Kidney (tissue), 14 donors: ENCODE results near the gene REG3A. TPM values are rescaled to one million over a fixed set of nuclear protein-coding genes. Genes with fewer than 3 reads are reported as not detected.

Experiments used
- DNase-seq, 5 donors: peaks; one replicate each; pipeline ENCODE4 v3.0.0-alpha.2; 2013 to 2020
- FAIRE-seq: peaks from 2 replicates; lab custom pipeline; 2012; peaks lifted over from hg19 to GRCh38; lab: Jason Lieb, UNC
- H3K27ac ChIP-seq, 2 donors: one replicate each; pipeline ENCODE4 v1.7.0; 2013; ENCODE audit warnings: low read depth in 2 of 2, low read length in 2 of 2, inconsistent platforms in 1 of 2
- H3K27me3 ChIP-seq: one replicate; pipeline ENCODE4 v1.7.1; 2013; ENCODE audit warnings: low read length, inconsistent platforms; ENCODE audit not compliant: control insufficient read depth, insufficient read depth
- H3K36me3 ChIP-seq, 3 donors: one replicate each; pipeline versions ENCODE4 v1.7.0 to v1.7.1; 2013; ENCODE audit warnings: low read length in 3 of 3, control low read depth in 1 of 3, inconsistent platforms in 1 of 3; ENCODE audit not compliant: insufficient read depth in 3 of 3, control insufficient read depth in 2 of 3
- H3K4me1 ChIP-seq, 3 donors: one replicate each; pipeline versions ENCODE4 v1.7.0 to v1.7.1; 2013; ENCODE audit warnings: low read length in 3 of 3, inconsistent platforms in 1 of 3, low read depth in 1 of 3; ENCODE audit not compliant: control insufficient read depth in 2 of 3, insufficient read depth in 2 of 3
- H3K4me3 ChIP-seq, 3 donors: one replicate each; pipeline versions ENCODE4 v1.7.0 to v1.8.1; 2013; ENCODE audit warnings: low read length in 3 of 3, control low read depth in 1 of 3, inconsistent platforms in 1 of 3
- H3K9ac ChIP-seq, 3 donors: one replicate each; pipeline versions ENCODE4 v1.7.0 to v1.7.1; 2013; ENCODE audit warnings: low read length in 3 of 3, control low read depth in 1 of 3, inconsistent platforms in 1 of 3
- H3K9me3 ChIP-seq, 3 donors: one replicate each; pipeline versions ENCODE4 v1.7.0 to v1.7.1; 2013; ENCODE audit warnings: low read length in 3 of 3, control low read depth in 1 of 3, inconsistent platforms in 1 of 3; ENCODE audit not compliant: control insufficient read depth in 2 of 3, insufficient read depth in 1 of 3
- CTCF ChIP-seq: IDR thresholded peaks from 3 replicates; pipeline ENCODE4 v1.5.1; 2012; ENCODE audit warnings: mild to moderate bottlenecking, moderate library complexity, borderline replicate concordance; ENCODE audit not compliant: insufficient read depth; ENCODE audit errors: extremely low read depth
- intact Hi-C: fragments of 100-400 bp; cut with DNase I; formaldehyde crosslinking; loops from one replicate; pipeline ENCODE4 v1.11.1; 2022
- polyA plus RNA-seq: library from polyadenylated mRNA; stranded (reverse); fragments of 350-450 nt; fragmentation: Illumina TruSeq; extraction: RNeasy Lipid Tissue Mini Kit (QIAGEN cat#74804); gene quantifications from one replicate; pipeline ENCODE4 v1.2.3, GENCODE V29; 2014; ENCODE audit warnings: low read depth, low replicate concordance; ENCODE audit not compliant: insufficient read depth
- total RNA-seq: library from RNA; stranded (reverse); fragmentation: NEBNext Ultra II Directional; extraction: Animal tissue kit (Norgen Biotek cat#: 25700); gene quantifications from one replicate; pipeline ENCODE4 v1.2.1, GENCODE V29; 2021
- donor health status: control.
- donor health status: control.
- donor health status: control.
- donor health status: control.
- donor health status: control.
- donor health status: DM: yes; HTN: yes; CAD: no.
- donor health status: Normal renal cell carcinoma (clear cell type).

Gene REG3A
- total and polyA plus RNA-seq, 2 donors from 2014 or later, result not detected

- TF ChIP-seq CTCF, result no peak
- H3K4me1 ChIP-seq, result no peaks in the 10 kb centered on the region
- H3K27me3 ChIP-seq, result no peaks in the 10 kb centered on the region
- H3K9ac ChIP-seq, result no peak overlapping the region
- no peak overlapping the region for H3K4me3 ChIP-seq
- no peaks in the 10 kb centered on the region for H3K36me3 ChIP-seq
- intact Hi-C loops, result no loop called here
- DNase-seq, result no peak
- H3K9me3 ChIP-seq, result no peaks in the 10 kb centered on the region
- FAIRE-seq, result no peak
- no peak overlapping the region for H3K27ac ChIP-seq
Observed at GRCh38 chr2:79162132-79162531, 2.6 kb upstream of the REG3A start.

DNA sequence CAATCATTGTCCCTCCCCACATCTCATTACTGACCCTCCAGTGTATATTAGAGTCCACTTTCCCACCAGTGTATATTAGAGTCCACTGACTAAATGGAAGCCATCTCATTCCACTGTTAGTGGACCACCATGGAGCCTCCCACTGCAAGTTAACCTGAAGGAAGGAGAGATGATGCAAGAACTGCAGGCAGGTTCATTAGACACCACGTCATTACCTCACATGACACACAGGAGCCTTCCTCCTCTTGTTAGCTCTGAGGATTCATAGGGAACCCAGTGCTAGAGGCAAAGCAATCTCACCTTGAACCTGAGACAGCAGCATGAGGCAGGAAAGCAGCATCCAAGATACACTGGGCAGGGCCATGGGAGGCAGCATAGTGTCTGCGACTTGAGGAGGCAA is 523 bp downstream of the REG3A start:
- Histone ChIP-seq H3K4me1 (no peaks in the 10 kb centered on the region), H3K9me3 (no peaks in the 10 kb centered on the region), H3K36me3 (no peaks in the 10 kb centered on the region), H3K27me3 (no peaks in the 10 kb centered on the region), H3K27ac (no peak overlapping the region), H3K4me3 (no peak overlapping the region), H3K9ac (no peak overlapping the region)
- no peak for FAIRE-seq
- no peak for TF ChIP-seq CTCF
- intact Hi-C loops, result no loop called here
- DNase-seq, result no peak

DNA sequence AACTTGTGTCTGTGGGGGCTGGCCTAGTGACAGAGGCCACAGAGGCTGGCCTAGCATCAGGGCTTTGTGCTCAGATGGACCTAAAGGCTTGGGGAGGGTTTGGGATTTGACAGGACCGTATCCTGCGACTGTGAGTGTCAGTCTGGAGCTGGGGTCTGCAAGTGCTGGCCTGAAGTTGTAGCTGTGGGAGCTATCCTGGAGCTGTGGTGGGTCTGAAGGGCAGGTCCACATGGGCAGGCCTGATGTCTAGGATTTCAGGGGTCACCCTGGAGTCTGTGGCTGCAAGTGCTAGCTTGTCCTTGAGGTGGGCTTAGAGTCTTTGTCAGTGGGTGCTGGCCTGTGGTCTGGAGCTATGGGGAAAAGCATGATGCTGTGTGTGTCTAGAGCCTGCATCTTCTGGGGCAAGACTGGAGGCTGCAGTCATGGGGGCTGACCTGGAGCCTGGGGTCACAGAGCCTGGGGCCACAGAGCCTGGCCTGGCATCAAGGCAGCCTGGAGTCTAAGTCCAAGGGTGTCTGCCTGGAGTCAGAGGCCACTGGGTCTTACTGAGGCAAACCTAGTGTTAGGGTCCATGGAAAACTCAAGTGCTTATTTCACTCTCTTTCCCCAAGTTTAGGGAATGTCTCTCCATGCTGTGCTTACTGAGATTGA is 3.6 kb downstream of the REG3A start:
- FAIRE-seq, result no peak
- H3K27ac ChIP-seq, result no peak overlapping the region
- no peak overlapping the region for H3K9ac ChIP-seq
- no peaks in the 10 kb centered on the region for H3K4me1 ChIP-seq
- no peaks in the 10 kb centered on the region for H3K27me3 ChIP-seq
- no peak for DNase-seq
- TF ChIP-seq CTCF, result no peak
- H3K9me3 ChIP-seq, result no peaks in the 10 kb centered on the region
- no peaks in the 10 kb centered on the region for H3K36me3 ChIP-seq
- no peak overlapping the region for H3K4me3 ChIP-seq
- intact Hi-C loops, result no loop called here

DNA sequence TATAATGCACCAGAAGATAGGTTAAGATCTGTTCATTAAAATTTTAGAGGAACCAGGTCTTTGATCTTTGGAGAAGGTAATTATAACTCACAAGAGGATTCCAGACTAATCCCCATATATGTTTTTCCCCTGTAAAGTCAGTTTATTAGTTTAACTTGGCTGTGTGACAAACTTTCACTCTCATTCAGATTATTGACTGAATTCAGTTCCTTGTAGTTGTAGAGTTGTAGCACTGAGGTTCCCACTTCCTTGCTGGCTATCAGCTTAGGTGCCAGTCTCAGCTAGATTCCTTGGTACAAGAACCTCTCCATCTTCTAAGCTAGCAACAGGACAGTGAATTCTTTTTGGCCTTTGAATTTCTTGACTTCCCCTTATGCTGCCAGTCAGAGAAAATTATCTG is 20.1 kb downstream of the REG3A start:
- Histone ChIP-seq H3K9ac (no peak overlapping the region), H3K9me3 (no peaks in the 10 kb centered on the region), H3K36me3 (no peaks in the 10 kb centered on the region), H3K4me1 (no peaks in the 10 kb centered on the region), H3K27me3 (no peaks in the 10 kb centered on the region), H3K4me3 (no peak overlapping the region), H3K27ac (no peak overlapping the region)
- TF ChIP-seq CTCF, result no peak
- DNase-seq (no peak), FAIRE-seq (no peak)
- intact Hi-C loops, result no loop called here
